Body of pancreas (tissue), 4 donors: Measurements from ENCODE around the gene MT1E.

Experiments
- POLR2A ChIP-seq, 3 donors: fragments of 450-650 bp; IDR thresholded peaks; one replicate each; pipeline ENCODE4 v1.6.1; 2016; ENCODE audit warnings: antibody characterized with exemption in 3 of 3, mild to moderate bottlenecking in 2 of 3
- TF ChIP-seq, protein P1 (sequence below), 7 experiments: fragments of 450-650 bp in 4 of 7; fragments of 200-600 bp in 3 of 7; sonication (generic) in 3 of 7; IDR thresholded peaks; one replicate each; pipeline ENCODE4 v1.5.1; 2016 to 2019; ENCODE audit warnings: antibody characterized with exemption in 7 of 7

DNA sequence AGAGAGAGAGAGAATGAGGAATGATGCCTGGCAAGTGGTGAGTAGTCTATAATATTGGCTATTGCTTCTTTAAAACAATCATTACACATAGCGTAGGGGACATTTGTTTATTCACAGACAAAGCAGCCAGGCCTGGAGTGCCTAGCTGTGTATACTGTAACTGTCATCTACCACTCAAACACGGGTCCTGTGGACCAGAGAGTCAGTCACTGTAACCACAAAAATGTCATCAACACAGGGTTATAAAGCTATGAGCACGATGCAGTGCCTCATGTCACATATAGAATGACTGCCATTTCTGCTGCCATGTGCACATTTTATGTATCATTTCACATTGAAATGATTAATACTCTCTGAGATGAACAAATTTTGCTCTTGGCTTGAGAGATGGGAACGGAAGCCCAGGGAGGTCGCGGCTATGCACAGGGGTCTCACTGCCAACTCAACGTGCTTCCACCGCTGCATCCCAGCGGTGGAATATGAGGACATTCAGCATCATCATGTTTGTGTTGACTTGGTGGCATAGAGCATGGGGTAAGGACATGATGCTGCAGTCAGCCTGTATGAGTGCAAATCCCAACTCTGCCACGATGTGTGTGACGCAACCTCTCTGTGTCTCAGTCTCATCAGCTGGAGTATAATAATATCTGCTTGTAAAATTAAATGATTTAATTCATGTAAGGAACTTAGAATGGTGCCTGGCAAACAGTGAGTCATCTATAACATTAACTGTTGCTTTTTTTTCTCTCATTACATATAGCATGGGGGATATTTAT is 47.4 kb downstream of the MT1E start:
- TF ChIP-seq, protein P1, sequence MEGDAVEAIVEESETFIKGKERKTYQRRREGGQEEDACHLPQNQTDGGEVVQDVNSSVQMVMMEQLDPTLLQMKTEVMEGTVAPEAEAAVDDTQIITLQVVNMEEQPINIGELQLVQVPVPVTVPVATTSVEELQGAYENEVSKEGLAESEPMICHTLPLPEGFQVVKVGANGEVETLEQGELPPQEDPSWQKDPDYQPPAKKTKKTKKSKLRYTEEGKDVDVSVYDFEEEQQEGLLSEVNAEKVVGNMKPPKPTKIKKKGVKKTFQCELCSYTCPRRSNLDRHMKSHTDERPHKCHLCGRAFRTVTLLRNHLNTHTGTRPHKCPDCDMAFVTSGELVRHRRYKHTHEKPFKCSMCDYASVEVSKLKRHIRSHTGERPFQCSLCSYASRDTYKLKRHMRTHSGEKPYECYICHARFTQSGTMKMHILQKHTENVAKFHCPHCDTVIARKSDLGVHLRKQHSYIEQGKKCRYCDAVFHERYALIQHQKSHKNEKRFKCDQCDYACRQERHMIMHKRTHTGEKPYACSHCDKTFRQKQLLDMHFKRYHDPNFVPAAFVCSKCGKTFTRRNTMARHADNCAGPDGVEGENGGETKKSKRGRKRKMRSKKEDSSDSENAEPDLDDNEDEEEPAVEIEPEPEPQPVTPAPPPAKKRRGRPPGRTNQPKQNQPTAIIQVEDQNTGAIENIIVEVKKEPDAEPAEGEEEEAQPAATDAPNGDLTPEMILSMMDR (IDR thresholded peaks at IDR 0.05): no peak
- no peak for TF ChIP-seq POLR2A (IDR thresholded peaks at IDR 0.05)
